ENCODE measurements around the gene CPLX4. TPM values are rescaled to one million over a fixed set of nuclear protein-coding genes. Genes with fewer than 3 reads are reported as not detected.

The CPLX4 gene
- total and polyA plus RNA-seq, 2 of the 8 experiments (the other 6 are each of a cell fraction or from before 2014, with no cell fraction given): not detected

DNA sequence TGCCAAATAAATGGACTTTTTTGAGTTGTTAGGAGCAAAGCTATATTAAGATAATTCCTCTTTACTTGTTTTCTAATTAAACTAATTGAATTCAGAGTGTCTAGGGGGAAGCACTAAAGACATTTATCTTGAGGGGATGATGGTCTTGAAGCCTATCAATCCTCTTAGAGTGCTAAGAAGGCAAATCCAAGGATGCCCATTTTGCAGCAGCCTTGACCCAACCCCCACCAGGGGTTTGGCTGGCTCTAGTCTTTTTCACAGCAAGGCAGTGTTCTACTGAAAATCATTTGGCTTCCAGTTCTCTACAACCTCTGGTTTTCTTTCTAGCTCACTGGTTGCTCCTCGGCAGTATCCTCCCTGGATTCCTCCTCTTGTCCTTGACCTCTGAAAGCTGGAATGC lies 38.7 kb downstream of the CPLX4 start (continued):
- TF ChIP-seq, protein P1, sequence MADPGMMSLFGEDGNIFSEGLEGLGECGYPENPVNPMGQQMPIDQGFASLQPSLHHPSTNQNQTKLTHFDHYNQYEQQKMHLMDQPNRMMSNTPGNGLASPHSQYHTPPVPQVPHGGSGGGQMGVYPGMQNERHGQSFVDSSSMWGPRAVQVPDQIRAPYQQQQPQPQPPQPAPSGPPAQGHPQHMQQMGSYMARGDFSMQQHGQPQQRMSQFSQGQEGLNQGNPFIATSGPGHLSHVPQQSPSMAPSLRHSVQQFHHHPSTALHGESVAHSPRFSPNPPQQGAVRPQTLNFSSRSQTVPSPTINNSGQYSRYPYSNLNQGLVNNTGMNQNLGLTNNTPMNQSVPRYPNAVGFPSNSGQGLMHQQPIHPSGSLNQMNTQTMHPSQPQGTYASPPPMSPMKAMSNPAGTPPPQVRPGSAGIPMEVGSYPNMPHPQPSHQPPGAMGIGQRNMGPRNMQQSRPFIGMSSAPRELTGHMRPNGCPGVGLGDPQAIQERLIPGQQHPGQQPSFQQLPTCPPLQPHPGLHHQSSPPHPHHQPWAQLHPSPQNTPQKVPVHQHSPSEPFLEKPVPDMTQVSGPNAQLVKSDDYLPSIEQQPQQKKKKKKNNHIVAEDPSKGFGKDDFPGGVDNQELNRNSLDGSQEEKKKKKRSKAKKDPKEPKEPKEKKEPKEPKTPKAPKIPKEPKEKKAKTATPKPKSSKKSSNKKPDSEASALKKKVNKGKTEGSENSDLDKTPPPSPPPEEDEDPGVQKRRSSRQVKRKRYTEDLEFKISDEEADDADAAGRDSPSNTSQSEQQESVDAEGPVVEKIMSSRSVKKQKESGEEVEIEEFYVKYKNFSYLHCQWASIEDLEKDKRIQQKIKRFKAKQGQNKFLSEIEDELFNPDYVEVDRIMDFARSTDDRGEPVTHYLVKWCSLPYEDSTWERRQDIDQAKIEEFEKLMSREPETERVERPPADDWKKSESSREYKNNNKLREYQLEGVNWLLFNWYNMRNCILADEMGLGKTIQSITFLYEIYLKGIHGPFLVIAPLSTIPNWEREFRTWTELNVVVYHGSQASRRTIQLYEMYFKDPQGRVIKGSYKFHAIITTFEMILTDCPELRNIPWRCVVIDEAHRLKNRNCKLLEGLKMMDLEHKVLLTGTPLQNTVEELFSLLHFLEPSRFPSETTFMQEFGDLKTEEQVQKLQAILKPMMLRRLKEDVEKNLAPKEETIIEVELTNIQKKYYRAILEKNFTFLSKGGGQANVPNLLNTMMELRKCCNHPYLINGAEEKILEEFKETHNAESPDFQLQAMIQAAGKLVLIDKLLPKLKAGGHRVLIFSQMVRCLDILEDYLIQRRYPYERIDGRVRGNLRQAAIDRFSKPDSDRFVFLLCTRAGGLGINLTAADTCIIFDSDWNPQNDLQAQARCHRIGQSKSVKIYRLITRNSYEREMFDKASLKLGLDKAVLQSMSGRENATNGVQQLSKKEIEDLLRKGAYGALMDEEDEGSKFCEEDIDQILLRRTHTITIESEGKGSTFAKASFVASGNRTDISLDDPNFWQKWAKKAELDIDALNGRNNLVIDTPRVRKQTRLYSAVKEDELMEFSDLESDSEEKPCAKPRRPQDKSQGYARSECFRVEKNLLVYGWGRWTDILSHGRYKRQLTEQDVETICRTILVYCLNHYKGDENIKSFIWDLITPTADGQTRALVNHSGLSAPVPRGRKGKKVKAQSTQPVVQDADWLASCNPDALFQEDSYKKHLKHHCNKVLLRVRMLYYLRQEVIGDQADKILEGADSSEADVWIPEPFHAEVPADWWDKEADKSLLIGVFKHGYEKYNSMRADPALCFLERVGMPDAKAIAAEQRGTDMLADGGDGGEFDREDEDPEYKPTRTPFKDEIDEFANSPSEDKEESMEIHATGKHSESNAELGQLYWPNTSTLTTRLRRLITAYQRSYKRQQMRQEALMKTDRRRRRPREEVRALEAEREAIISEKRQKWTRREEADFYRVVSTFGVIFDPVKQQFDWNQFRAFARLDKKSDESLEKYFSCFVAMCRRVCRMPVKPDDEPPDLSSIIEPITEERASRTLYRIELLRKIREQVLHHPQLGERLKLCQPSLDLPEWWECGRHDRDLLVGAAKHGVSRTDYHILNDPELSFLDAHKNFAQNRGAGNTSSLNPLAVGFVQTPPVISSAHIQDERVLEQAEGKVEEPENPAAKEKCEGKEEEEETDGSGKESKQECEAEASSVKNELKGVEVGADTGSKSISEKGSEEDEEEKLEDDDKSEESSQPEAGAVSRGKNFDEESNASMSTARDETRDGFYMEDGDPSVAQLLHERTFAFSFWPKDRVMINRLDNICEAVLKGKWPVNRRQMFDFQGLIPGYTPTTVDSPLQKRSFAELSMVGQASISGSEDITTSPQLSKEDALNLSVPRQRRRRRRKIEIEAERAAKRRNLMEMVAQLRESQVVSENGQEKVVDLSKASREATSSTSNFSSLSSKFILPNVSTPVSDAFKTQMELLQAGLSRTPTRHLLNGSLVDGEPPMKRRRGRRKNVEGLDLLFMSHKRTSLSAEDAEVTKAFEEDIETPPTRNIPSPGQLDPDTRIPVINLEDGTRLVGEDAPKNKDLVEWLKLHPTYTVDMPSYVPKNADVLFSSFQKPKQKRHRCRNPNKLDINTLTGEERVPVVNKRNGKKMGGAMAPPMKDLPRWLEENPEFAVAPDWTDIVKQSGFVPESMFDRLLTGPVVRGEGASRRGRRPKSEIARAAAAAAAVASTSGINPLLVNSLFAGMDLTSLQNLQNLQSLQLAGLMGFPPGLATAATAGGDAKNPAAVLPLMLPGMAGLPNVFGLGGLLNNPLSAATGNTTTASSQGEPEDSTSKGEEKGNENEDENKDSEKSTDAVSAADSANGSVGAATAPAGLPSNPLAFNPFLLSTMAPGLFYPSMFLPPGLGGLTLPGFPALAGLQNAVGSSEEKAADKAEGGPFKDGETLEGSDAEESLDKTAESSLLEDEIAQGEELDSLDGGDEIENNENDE (IDR thresholded peaks at IDR 0.05; ENCODE audit: insufficient replicate concordance, low read length): no peak
- TF ChIP-seq BRCA1 (IDR thresholded peaks at IDR 0.05; ENCODE audit: low read depth, low read length): no peak
- no peak for TF ChIP-seq USF2 (IDR thresholded peaks at IDR 0.05; ENCODE audit: low read length)
- no peak for TF ChIP-seq RBBP5 (IDR thresholded peaks at IDR 0.05; ENCODE audit: borderline replicate concordance, low read depth, low read length)
- no peak for TF ChIP-seq PHF8 (conservative IDR thresholded peaks at IDR 0.05; ENCODE audit: low read depth, low read length)
- TF ChIP-seq GABPA (IDR thresholded peaks at IDR 0.05; ENCODE audit: borderline replicate concordance, insufficient read depth, low read length): no peak
- TF ChIP-seq SIRT6 (IDR thresholded peaks at IDR 0.05; ENCODE audit: low read length): no peak
- no peak for TF ChIP-seq MAFK (IDR thresholded peaks at IDR 0.05; ENCODE audit: low read depth, low read length)

Measured in H1 (cell line).